GM12865 (cell line): ENCODE results near the gene AP2B1.

ENCODE experiments used
- DNase-seq: peaks from one replicate; pipeline ENCODE4 v3.0.0; 2010; ENCODE audit warnings: low read depth
- H3K4me3 ChIP-seq: 2 replicates; pipeline ENCODE4 v1.5.1; 2011; ENCODE audit warnings: mild to moderate bottlenecking, low read depth, low read length, control low read depth
- CTCF ChIP-seq: IDR thresholded peaks from 2 replicates; pipeline ENCODE4 v1.5.1; 2011; ENCODE audit warnings: low read length, control low read depth, low read depth, inconsistent platforms; ENCODE audit not compliant: insufficient read depth; ENCODE audit errors: missing control alignments

AP2B1 gene

GRCh38 chr17:35715416-35715815 is 128.3 kb downstream of the AP2B1 start:
- DNase-seq, result no peak
- TF ChIP-seq CTCF, result no peak
- no peak overlapping the region for H3K4me3 ChIP-seq

- DNase-seq, result no peak
- H3K4me3 ChIP-seq, result no peak overlapping the region
- no peak for TF ChIP-seq CTCF
These were observed 129.1 kb downstream of the AP2B1 start for GRCh38 chr17:35716173-35716572.

- no peak for TF ChIP-seq CTCF
- no peak for DNase-seq
These were observed 129.9 kb downstream of the AP2B1 start for GRCh38 chr17:35716897-35717465.

GRCh38 chr17:35717475-35717874 is 130.4 kb downstream of the AP2B1 start:
- TF ChIP-seq CTCF, result no peak
- DNase-seq, result no peak
- no peak overlapping the region for H3K4me3 ChIP-seq

More at GRCh38 chr17:35716897-35717465, 129.9 kb downstream of the AP2B1 start:
- H3K4me3 ChIP-seq, result no peak overlapping the region

GRCh38 chr17:35723735-35724134 is 136.6 kb downstream of the AP2B1 start:
- DNase-seq, result no peak
- TF ChIP-seq CTCF, result no peak
- H3K4me3 ChIP-seq, result no peak overlapping the region

- H3K4me3 ChIP-seq, result no peak overlapping the region
- no peak for TF ChIP-seq CTCF
- no peak for DNase-seq
These were observed 137.9 kb downstream of the AP2B1 start for GRCh38 chr17:35725058-35725457.

GRCh38 chr17:35725802-35726126 is 138.6 kb downstream of the AP2B1 start:
- H3K4me3 ChIP-seq, result no peak overlapping the region
- no peak for TF ChIP-seq CTCF
- no peak for DNase-seq
